GM19324 (cell line): Measurements from ENCODE around the gene FECH.

Experiments used
- ATAC-seq: cut with Tn5 transposase; IDR thresholded peaks from one replicate; pipeline ENCODE4 v1.9.1; 2021; ENCODE audit warnings: mild to moderate bottlenecking, moderate library complexity; ENCODE audit not compliant: unreplicated experiment, low FRiP score

FECH gene

GRCh38 chr18:57583297-57583835 lies 3.1 kb downstream of the FECH start:
- no peak for ATAC-seq

GRCh38 chr18:57581301-57581934 lies 5.1 kb downstream of the FECH start:
- peak; percentile 87 for ATAC-seq

GRCh38 chr18:57579934-57580333 lies 6.6 kb downstream of the FECH start:
- no peak for ATAC-seq

- no peak for ATAC-seq
These were observed 10.2 kb downstream of the FECH start for GRCh38 chr18:57576316-57576715.

GRCh38 chr18:57575542-57575941 lies 11.0 kb downstream of the FECH start:
- ATAC-seq: no peak

GRCh38 chr18:57574866-57575265 lies 11.6 kb downstream of the FECH start:
- no peak for ATAC-seq

GRCh38 chr18:57570162-57570561 lies 16.3 kb downstream of the FECH start:
- no peak for ATAC-seq

GRCh38 chr18:57569133-57569532 lies 17.4 kb downstream of the FECH start:
- no peak for ATAC-seq

GRCh38 chr18:57561728-57562423 lies 24.6 kb downstream of the FECH start:
- ATAC-seq: no peak

GRCh38 chr18:57561261-57561660 lies 25.2 kb downstream of the FECH start:
- ATAC-seq: no peak

GRCh38 chr18:57559314-57559713 lies 27.2 kb downstream of the FECH start:
- no peak for ATAC-seq

- no peak for ATAC-seq
These were observed 31.4 kb downstream of the FECH start for GRCh38 chr18:57555134-57555533.

GRCh38 chr18:57550510-57550909 lies 36.0 kb downstream of the FECH start:
- no peak for ATAC-seq

- ATAC-seq: no peak
These were observed 39.2 kb downstream of the FECH start for GRCh38 chr18:57547260-57547659.

- ATAC-seq: peak; percentile 81
These were observed 41.4 kb downstream of the FECH start for GRCh38 chr18:57544936-57545660.

GRCh38 chr18:57543560-57543959 lies 42.9 kb downstream of the FECH start:
- no peak for ATAC-seq

- no peak for ATAC-seq
These were observed 43.6 kb downstream of the FECH start for GRCh38 chr18:57542812-57543427.

GRCh38 chr18:57542126-57542525 lies 44.4 kb downstream of the FECH start:
- ATAC-seq: no peak

- ATAC-seq: no peak
These were observed 46.8 kb downstream of the FECH start for GRCh38 chr18:57539702-57540101.

- ATAC-seq: no peak
These were observed 47.9 kb downstream of the FECH start for GRCh38 chr18:57538614-57539013.

GRCh38 chr18:57534511-57534909 lies 52.0 kb downstream of the FECH start:
- no peak for ATAC-seq
